ENCODE results near the gene SLC9A4.

SLC9A4 gene

DNA sequence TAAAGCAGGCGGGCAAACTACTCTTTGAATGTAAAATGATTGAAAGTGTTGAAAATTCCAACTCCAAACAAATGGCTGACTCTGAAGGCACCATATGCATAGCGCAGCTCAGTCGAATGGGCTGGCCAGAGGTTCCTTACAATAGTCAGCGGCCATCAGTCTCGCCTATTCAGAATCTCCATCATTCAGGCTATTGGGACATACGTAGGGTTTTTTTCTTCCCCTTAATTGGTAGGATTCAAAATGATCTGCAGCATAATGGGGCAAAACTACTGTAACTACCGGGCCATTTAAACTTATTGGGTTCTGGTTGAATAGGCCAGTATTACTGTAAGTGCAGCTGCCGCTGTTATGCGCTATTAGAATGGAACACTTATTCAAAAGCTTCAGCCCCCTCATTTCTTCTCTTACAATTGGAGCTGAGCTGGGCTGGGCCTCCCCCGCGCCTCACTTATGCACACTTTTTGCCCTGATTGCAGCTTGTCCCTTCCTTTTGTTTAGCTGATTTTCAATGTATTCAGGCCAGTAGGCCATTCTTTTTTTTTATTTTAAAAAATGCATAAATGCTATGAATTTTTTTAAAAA, 40.4 kb downstream of the SLC9A4 start:
- H3K27me3 ChIP-seq (ENCODE audit: control insufficient read depth, insufficient read depth, low read length), result no peaks in the 10 kb centered on the region
- H3K36me3 ChIP-seq (ENCODE audit: control insufficient read depth, insufficient read depth, low read length), result no peaks in the 10 kb centered on the region
- H3K9me3 ChIP-seq (ENCODE audit: control insufficient read depth, low read length), result no peaks in the 10 kb centered on the region
- no peak overlapping the region for H3K4me2 ChIP-seq (ENCODE audit: low read length)
- TF ChIP-seq, protein P1, sequence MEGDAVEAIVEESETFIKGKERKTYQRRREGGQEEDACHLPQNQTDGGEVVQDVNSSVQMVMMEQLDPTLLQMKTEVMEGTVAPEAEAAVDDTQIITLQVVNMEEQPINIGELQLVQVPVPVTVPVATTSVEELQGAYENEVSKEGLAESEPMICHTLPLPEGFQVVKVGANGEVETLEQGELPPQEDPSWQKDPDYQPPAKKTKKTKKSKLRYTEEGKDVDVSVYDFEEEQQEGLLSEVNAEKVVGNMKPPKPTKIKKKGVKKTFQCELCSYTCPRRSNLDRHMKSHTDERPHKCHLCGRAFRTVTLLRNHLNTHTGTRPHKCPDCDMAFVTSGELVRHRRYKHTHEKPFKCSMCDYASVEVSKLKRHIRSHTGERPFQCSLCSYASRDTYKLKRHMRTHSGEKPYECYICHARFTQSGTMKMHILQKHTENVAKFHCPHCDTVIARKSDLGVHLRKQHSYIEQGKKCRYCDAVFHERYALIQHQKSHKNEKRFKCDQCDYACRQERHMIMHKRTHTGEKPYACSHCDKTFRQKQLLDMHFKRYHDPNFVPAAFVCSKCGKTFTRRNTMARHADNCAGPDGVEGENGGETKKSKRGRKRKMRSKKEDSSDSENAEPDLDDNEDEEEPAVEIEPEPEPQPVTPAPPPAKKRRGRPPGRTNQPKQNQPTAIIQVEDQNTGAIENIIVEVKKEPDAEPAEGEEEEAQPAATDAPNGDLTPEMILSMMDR (IDR thresholded peaks at IDR 0.05), result no peak
- H3K9ac ChIP-seq, result no peak overlapping the region
- H2AFZ ChIP-seq, result no peak overlapping the region
- H3K79me2 ChIP-seq, result no peaks in the 10 kb centered on the region
- H3K27ac ChIP-seq, result no peak overlapping the region
- H3K4me3 ChIP-seq (ENCODE audit: low read depth, low read length), result no peak overlapping the region
- H3K4me1 ChIP-seq, result no peaks in the 10 kb centered on the region

DNA sequence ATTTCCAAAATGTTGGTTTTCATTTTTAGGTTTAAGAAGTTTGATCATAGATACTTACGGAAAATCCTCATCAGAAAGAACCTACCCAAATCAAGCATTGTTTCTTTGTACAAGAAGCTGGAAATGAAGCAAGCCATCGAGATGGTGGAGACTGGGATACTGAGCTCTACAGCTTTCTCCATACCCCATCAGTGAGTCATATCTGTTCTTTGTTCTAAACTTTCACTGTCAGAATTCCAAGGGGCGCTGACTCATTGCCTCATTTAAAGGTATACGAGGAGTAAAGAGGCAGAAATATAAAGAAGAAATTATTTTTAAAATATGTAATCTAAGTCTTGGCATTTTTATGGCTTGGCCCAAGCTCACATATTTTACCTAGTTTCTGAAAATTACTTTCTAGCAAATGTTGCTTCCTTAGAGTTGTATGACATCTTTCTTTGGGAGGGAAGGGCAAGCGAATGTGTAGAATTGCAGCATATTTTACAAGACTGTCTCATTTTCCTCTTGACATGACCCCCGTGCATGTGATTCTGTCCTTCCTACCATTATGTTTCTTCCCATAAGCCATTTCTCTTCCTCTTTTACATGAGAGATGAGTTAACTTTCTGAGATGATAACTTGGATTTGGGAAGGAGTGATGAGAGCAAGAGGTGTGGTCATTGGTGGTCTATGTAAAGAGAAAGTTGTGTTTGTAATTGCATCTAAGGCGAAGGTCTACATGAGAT, 41.2 kb downstream of the SLC9A4 start:
- Histone ChIP-seq H3K4me1 (no peaks in the 10 kb centered on the region), H3K4me2 (ENCODE audit: low read length) (no peak overlapping the region), H3K27me3 (ENCODE audit: control insufficient read depth, insufficient read depth, low read length) (no peaks in the 10 kb centered on the region), H2AFZ (no peak overlapping the region), H3K36me3 (ENCODE audit: control insufficient read depth, insufficient read depth, low read length) (no peaks in the 10 kb centered on the region), H3K27ac (no peak overlapping the region), H3K9ac (no peak overlapping the region), H3K9me3 (ENCODE audit: control insufficient read depth, low read length) (no peaks in the 10 kb centered on the region), H3K4me3 (ENCODE audit: low read depth, low read length) (no peak overlapping the region), H3K79me2 (no peaks in the 10 kb centered on the region)
- TF ChIP-seq, protein P1 (IDR thresholded peaks at IDR 0.05), result no peak

- Histone ChIP-seq H3K27ac (no peak overlapping the region), H3K79me2 (no peaks in the 10 kb centered on the region), H3K4me3 (ENCODE audit: low read depth, low read length) (no peak overlapping the region), H2AFZ (no peak overlapping the region), H3K4me1 (no peaks in the 10 kb centered on the region), H3K9ac (no peak overlapping the region), H3K9me3 (ENCODE audit: control insufficient read depth, low read length) (no peaks in the 10 kb centered on the region), H3K27me3 (ENCODE audit: control insufficient read depth, insufficient read depth, low read length) (no peaks in the 10 kb centered on the region), H3K4me2 (ENCODE audit: low read length) (no peak overlapping the region), H3K36me3 (ENCODE audit: control insufficient read depth, insufficient read depth, low read length) (no peaks in the 10 kb centered on the region)
- TF ChIP-seq, protein P1 (IDR thresholded peaks at IDR 0.05), result no peak
Observed at GRCh38 chr2:102515851-102516250, 42.8 kb downstream of the SLC9A4 start.

- no peak overlapping the region for H3K9ac ChIP-seq
- no peaks in the 10 kb centered on the region for H3K27me3 ChIP-seq (ENCODE audit: control insufficient read depth, insufficient read depth, low read length)
- no peaks in the 10 kb centered on the region for H3K36me3 ChIP-seq (ENCODE audit: control insufficient read depth, insufficient read depth, low read length)
- H3K79me2 ChIP-seq, result no peaks in the 10 kb centered on the region
- H3K4me3 ChIP-seq (ENCODE audit: low read depth, low read length), result no peak overlapping the region
- TF ChIP-seq, protein P1 (IDR thresholded peaks at IDR 0.05), result no peak
- H3K9me3 ChIP-seq (ENCODE audit: control insufficient read depth, low read length), result no peaks in the 10 kb centered on the region
- H3K27ac ChIP-seq, result no peak overlapping the region
- no peak overlapping the region for H2AFZ ChIP-seq
- H3K4me2 ChIP-seq (ENCODE audit: low read length), result no peak overlapping the region
- no peaks in the 10 kb centered on the region for H3K4me1 ChIP-seq
Observed at GRCh38 chr2:102518170-102518569, 45.1 kb downstream of the SLC9A4 start.

- no peak overlapping the region for H2AFZ ChIP-seq
- H3K79me2 ChIP-seq, result no peaks in the 10 kb centered on the region
- H3K9me3 ChIP-seq (ENCODE audit: control insufficient read depth, low read length), result no peaks in the 10 kb centered on the region
- H3K27ac ChIP-seq, result no peak overlapping the region
- TF ChIP-seq, protein P1 (IDR thresholded peaks at IDR 0.05), result peak; percentile 85
- no peaks in the 10 kb centered on the region for H3K4me1 ChIP-seq
- no peak overlapping the region for H3K4me2 ChIP-seq (ENCODE audit: low read length)
- no peak overlapping the region for H3K9ac ChIP-seq
- H3K4me3 ChIP-seq (ENCODE audit: low read depth, low read length), result no peak overlapping the region
- no peaks in the 10 kb centered on the region for H3K36me3 ChIP-seq (ENCODE audit: control insufficient read depth, insufficient read depth, low read length)
- H3K27me3 ChIP-seq (ENCODE audit: control insufficient read depth, insufficient read depth, low read length), result no peaks in the 10 kb centered on the region
Observed at GRCh38 chr2:102520009-102520408, 47.0 kb downstream of the SLC9A4 start.
